HG03432 (cell line): ENCODE measurements around the gene HOXA1.

Experiments
- ATAC-seq: cut with Tn5 transposase; IDR thresholded peaks from one replicate; pipeline ENCODE4 v1.9.1; 2021; ENCODE audit warnings: mild to moderate bottlenecking, moderate library complexity; ENCODE audit not compliant: unreplicated experiment

Gene HOXA1

GRCh38 chr7:27095897-27096767 lies at the start of gene HOXA1:
Gene HOXA1 (minus strand): TSS chr7:27096000. CDS start chr7:27095912, 88 bp downstream.
- ATAC-seq: peak; percentile 92

- ATAC-seq: no peak
Measured at GRCh38 chr7:27145165-27145913, 49.5 kb upstream of the HOXA1 start.

GRCh38 chr7:27144781-27145164 lies 49.0 kb upstream of the HOXA1 start:
- no peak for ATAC-seq

GRCh38 chr7:27143950-27144780 lies 48.4 kb upstream of the HOXA1 start:
- no peak for ATAC-seq

- ATAC-seq: no peak
Measured at GRCh38 chr7:27143023-27143949, 47.5 kb upstream of the HOXA1 start, which contains the start of gene HOXA5. Gene HOXA5 (minus strand): TSS chr7:27143681. CDS start chr7:27143607, 74 bp downstream.

DNA sequence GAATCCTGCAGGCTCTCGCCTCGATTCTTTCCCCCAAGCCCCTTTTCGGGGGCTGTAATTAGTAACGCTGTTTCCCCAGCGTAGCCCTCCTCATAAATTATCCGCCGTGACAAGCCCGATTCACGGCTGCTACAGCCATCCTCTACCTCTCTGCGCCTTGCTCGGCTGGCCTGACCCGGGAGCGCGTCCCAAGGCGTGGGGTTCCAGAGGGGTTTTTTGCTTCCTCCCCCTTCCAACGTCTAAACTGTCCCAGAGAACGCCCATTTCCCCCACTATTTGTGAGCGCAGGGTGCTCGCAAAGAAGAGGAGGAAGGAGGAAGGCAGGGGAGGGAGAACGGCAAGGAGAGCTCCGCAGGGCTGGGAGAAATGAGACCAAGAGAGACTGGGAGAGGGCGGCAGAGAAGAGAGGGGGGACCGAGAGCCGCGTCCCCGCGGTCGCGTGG lies 46.8 kb upstream of the HOXA1 start:
- no peak for ATAC-seq

GRCh38 chr7:27141923-27142579 lies 46.3 kb upstream of the HOXA1 start:
- ATAC-seq: no peak

DNA sequence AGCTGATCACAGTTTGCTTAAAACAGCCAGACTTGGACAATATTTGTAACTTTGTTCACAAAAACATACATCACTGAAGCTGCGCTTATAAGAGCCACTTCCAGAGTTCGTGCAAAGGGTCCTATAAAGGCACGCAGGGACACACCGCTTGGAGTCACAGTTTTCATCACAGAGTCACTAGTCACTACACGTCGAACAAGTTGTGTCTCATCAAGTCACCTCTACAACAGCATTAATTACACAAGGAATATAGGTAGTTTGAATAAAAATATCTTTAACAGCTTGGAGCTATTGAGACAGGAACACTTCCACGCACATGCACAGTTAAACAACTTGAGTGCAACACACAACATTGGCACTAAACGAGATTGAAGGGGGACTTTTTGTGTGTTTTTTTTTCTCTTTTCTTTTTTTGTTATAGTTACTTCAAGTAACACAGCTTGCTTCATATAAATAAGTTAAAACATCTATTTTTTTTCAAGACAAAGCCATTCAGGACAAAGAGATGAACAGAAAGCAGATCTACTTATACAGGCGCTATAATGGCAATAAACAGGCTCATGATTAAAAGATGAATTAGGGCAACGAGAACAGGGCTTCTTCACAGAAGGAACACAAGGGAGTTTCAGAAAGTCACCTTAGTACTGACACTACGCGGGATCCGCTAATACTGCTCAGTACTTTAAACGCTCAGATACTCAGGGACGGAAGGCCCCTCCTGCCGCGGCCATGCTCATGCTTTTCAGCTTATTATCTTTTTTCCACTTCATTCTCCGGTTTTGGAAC lies 45.5 kb upstream of the HOXA1 start:
- no peak for ATAC-seq

- ATAC-seq: no peak
Measured at GRCh38 chr7:27140126-27140857, 44.5 kb upstream of the HOXA1 start.

DNA sequence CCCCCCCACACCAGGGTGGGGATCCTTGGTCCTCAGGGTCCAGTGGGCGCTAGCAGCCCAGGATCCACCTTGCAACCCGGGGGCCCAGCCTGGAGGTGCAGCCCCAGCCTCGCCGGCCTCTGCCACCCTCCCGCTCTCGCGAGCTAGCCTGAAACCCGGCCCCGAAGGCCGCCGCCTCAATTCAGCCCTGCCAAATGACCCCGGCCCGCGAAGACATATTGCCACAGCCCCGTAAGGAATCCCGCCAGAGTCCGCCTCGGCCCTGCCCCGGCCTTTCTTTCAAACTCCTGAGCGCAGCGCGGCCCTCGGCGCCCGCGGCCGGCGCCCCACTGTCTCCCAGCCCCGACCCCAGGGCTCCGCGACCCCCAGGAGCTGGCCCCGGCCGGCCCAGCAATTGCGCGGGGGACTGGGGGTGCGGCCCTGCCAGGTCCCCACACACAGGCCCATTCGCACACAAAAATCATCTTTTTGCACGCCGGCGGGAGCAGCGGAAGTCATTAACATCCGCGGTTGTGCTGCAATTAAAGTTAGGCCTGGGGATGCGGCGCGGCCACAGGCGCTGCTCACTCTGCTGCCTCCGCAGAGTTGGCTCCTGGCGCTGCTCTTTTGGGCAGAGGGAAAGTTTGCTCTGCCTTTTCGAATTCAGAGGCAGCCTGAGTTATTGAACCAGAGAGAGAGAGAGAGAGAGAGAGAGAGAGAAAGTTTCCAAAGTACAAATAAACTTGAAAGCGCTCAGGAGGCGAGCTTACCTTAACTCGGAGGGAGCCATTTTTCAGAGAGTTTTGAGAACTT lies 43.7 kb upstream of the HOXA1 start:
- no peak for ATAC-seq

DNA sequence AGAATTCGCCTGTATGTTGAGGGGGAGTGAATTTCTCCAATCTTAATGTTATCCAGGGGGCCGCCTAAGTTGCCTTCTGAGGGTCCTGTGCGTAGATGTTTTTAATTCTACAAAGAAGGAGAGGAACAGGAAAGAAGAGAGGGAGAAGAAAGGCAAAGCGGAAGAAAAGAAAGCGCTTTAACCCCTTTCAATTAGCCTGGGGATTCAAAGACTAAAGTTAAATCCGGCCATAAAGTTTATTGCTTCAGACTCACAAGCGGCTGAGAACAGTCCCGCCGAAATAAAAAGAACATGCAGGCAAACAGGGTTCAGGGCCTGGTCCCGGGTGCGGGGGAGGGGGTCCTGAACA lies 43.2 kb upstream of the HOXA1 start:
- ATAC-seq: no peak

DNA sequence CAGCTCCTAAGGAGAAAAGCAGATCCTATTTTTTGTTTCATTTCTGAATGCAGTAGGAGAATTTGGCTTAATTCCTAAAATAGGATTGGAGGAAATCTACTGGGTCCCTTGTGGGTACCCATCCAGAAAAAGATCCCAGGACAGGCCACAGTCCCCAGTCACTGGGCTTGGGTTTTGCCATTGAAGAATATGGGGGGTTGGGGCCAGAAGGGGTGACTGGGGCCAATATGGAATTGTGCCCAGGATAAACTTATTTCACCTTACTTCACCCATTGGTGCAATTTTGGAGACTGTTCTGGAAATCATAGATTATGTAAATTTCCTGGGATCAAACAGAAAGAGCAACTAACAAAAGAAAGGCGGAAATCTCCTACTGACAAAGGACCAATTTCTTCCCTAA lies 42.7 kb upstream of the HOXA1 start:
- no peak for ATAC-seq

DNA sequence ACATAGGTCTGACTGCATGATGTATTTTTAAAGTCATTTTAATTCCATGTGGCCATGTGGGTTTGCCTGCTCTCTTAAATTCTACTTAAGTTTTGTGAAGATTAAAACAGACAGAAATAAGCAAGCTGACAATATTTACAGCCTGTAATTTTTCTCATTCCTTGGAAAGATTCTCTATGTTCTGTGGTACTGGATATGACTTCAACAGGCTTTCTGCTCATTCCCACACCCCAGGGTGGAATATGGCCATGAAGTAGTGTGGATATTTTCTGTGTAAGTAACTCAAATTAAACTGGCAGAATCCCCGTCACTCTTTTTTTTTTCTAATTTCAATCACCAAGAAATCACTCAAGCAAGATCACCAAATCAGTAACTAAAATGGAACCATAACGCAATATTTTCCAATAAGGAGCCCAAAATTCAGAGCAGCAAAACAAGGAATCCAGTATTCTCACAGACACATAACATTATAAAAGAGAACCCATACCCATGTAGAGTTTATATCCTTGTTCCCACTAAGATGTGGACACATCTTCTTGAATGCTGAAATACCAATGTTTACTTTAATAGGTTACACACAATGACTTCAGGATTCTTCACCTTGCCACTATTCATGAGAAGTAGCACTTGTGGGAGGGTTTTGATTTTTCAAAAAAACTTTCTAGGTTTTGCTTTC lies 42.0 kb upstream of the HOXA1 start:
- ATAC-seq: no peak

GRCh38 chr7:27134392-27134791 lies 38.6 kb upstream of the HOXA1 start:
- peak; percentile 60 for ATAC-seq

GRCh38 chr7:27133409-27134231 lies 37.8 kb upstream of the HOXA1 start:
- ATAC-seq: no peak

- ATAC-seq: no peak
Measured at GRCh38 chr7:27132978-27133377, 37.2 kb upstream of the HOXA1 start.
